ENCODE measurements around the gene CD2AP.

GRCh38 chr6:47603227-47603626, 125.6 kb downstream of the CD2AP start:
- TF ChIP-seq, protein P1, sequence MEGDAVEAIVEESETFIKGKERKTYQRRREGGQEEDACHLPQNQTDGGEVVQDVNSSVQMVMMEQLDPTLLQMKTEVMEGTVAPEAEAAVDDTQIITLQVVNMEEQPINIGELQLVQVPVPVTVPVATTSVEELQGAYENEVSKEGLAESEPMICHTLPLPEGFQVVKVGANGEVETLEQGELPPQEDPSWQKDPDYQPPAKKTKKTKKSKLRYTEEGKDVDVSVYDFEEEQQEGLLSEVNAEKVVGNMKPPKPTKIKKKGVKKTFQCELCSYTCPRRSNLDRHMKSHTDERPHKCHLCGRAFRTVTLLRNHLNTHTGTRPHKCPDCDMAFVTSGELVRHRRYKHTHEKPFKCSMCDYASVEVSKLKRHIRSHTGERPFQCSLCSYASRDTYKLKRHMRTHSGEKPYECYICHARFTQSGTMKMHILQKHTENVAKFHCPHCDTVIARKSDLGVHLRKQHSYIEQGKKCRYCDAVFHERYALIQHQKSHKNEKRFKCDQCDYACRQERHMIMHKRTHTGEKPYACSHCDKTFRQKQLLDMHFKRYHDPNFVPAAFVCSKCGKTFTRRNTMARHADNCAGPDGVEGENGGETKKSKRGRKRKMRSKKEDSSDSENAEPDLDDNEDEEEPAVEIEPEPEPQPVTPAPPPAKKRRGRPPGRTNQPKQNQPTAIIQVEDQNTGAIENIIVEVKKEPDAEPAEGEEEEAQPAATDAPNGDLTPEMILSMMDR (IDR thresholded peaks at IDR 0.05 in 8 of 11, conservative IDR thresholded peaks at IDR 0.05 in 3 of 11) = no peak
- no peak for TF ChIP-seq POLR2AphosphoS5 (IDR thresholded peaks at IDR 0.05)

Measured in spleen (tissue), 7 donors.